Neutrophil (primary cell): ENCODE data around the gene PER1.
A peak's percentile ranks its signal among the peaks of the same experiment; 100 is the strongest.

Experiments used
- H3K27ac ChIP-seq: fragments of 200-600 bp; sonication (generic); 2 replicates; pipeline ENCODE4 v1.5.1; 2016; ENCODE audit warnings: mild to moderate bottlenecking, moderate library complexity
- H3K27me3 ChIP-seq: fragments of 200-600 bp; sonication (generic); 2 replicates; pipeline ENCODE4 v1.6.0; 2016; ENCODE audit warnings: mild to moderate bottlenecking
- H3K36me3 ChIP-seq: fragments of 200-600 bp; sonication (generic); 2 replicates; pipeline ENCODE4 v1.5.1; 2017
- H3K4me1 ChIP-seq, 2 experiments: fragments of 200-600 bp in 1 of 2; sonication (generic) in 1 of 2; 1 replicate in 1 of 2; 2 replicates in 1 of 2; pipeline versions ENCODE4 v1.5.1 to v1.6.1; 2013 to 2016; ENCODE audit warnings: low read depth in 1 of 2, low read length in 1 of 2, mild to moderate bottlenecking in 1 of 2, moderate library complexity in 1 of 2; ENCODE audit not compliant: control insufficient read depth in 1 of 2, insufficient read depth in 1 of 2
- H3K4me3 ChIP-seq, 2 experiments: fragments of 200-600 bp in 1 of 2; sonication (generic) in 1 of 2; 1 replicate in 1 of 2; 2 replicates in 1 of 2; pipeline ENCODE4 v1.5.1; 2013 to 2016; ENCODE audit warnings: low read depth in 1 of 2, low read length in 1 of 2, mild to moderate bottlenecking in 1 of 2, moderate library complexity in 1 of 2
- H3K9me3 ChIP-seq: fragments of 200-600 bp; sonication (generic); 2 replicates; pipeline ENCODE4 v1.5.1; 2016
- CTCF ChIP-seq: fragments of 200-600 bp; sonication (generic); IDR thresholded peaks from 2 replicates; pipeline ENCODE4 v1.5.1; 2016; ENCODE audit warnings: antibody characterized with exemption

Gene PER1

GRCh38 chr17:8137645-8138373, 14.4 kb downstream of the PER1 start:
- H3K4me1 ChIP-seq = peaks cover 25 to 29% of the 10 kb centered on the region in 2 experiments
- no peaks in the 10 kb centered on the region for H3K9me3 ChIP-seq
- H3K36me3 ChIP-seq = no peaks in the 10 kb centered on the region
- no peak for TF ChIP-seq CTCF
- H3K27me3 ChIP-seq = peaks cover 43% of the 10 kb centered on the region
- H3K27ac ChIP-seq = no peak overlapping the region
- peak overlapping the region in 1 of 2 experiments; percentile 38 for H3K4me3 ChIP-seq

GRCh38 chr17:8133941-8134340, 18.3 kb downstream of the PER1 start:
- Histone ChIP-seq H3K36me3 (no peaks in the 10 kb centered on the region), H3K27me3 (peaks cover 76% of the 10 kb centered on the region), H3K27ac (no peak overlapping the region), H3K9me3 (no peaks in the 10 kb centered on the region), H3K4me3 (no peak overlapping the region), H3K4me1 (peaks cover 14 to 16% of the 10 kb centered on the region in 2 experiments)
- TF ChIP-seq CTCF = no peak

- H3K27me3 ChIP-seq = peaks cover 82% of the 10 kb centered on the region
- H3K36me3 ChIP-seq = no peaks in the 10 kb centered on the region
- H3K4me1 ChIP-seq = peaks cover 8 to 11% of the 10 kb centered on the region in 2 experiments
- H3K9me3 ChIP-seq = no peaks in the 10 kb centered on the region
- no peak overlapping the region for H3K27ac ChIP-seq
- H3K4me3 ChIP-seq = no peak overlapping the region
- TF ChIP-seq CTCF = no peak
These were observed 18.8 kb downstream of the PER1 start for GRCh38 chr17:8133399-8133798.

GRCh38 chr17:8131844-8132441, 20.3 kb downstream of the PER1 start:
- peaks cover 4 to 6% of the 10 kb centered on the region in 2 experiments for H3K4me1 ChIP-seq
- TF ChIP-seq CTCF = no peak
- no peak overlapping the region for H3K4me3 ChIP-seq
- H3K9me3 ChIP-seq = no peaks in the 10 kb centered on the region
- H3K36me3 ChIP-seq = no peaks in the 10 kb centered on the region
- H3K27ac ChIP-seq = no peak overlapping the region
- peaks cover 82% of the 10 kb centered on the region for H3K27me3 ChIP-seq

- peaks cover 39 to 43% of the 10 kb centered on the region in 2 experiments for H3K4me1 ChIP-seq
- no peaks in the 10 kb centered on the region for H3K9me3 ChIP-seq
- H3K4me3 ChIP-seq = no peak overlapping the region
- no peaks in the 10 kb centered on the region for H3K36me3 ChIP-seq
- peaks cover 93% of the 10 kb centered on the region for H3K27me3 ChIP-seq
- no peak for TF ChIP-seq CTCF
- no peak overlapping the region for H3K27ac ChIP-seq
These were observed 23.9 kb downstream of the PER1 start for GRCh38 chr17:8128125-8128784.
